ENCODE data around the gene DYNLRB1.

The DYNLRB1 gene

GRCh38 chr20:34534391-34535165, 18.4 kb downstream of the DYNLRB1 start:
- no peak for DNase-seq (ENCODE audit: low read depth)

GRCh38 chr20:34535301-34535840, 19.1 kb downstream of the DYNLRB1 start:
- no peak for DNase-seq (ENCODE audit: low read depth)

GRCh38 chr20:34535857-34536256, 19.6 kb downstream of the DYNLRB1 start:
- no peak for DNase-seq (ENCODE audit: low read depth)

GRCh38 chr20:34536798-34537394, 20.7 kb downstream of the DYNLRB1 start:
- DNase-seq (ENCODE audit: low read depth), result peak; percentile 28

GRCh38 chr20:34537651-34538050, 21.4 kb downstream of the DYNLRB1 start:
- no peak for DNase-seq (ENCODE audit: low read depth)

- peak; percentile 70 for DNase-seq (ENCODE audit: low read depth)
These were observed 22.5 kb downstream of the DYNLRB1 start for GRCh38 chr20:34538671-34539123.

GRCh38 chr20:34539756-34540155, 23.5 kb downstream of the DYNLRB1 start:
- no peak for DNase-seq (ENCODE audit: low read depth)

GRCh38 chr20:34540596-34541263, 24.5 kb downstream of the DYNLRB1 start:
- DNase-seq (ENCODE audit: low read depth), result no peak

GRCh38 chr20:34541264-34541901, 25.2 kb downstream of the DYNLRB1 start:
- DNase-seq (ENCODE audit: low read depth), result no peak

- no peak for DNase-seq (ENCODE audit: low read depth)
These were observed 25.7 kb downstream of the DYNLRB1 start for GRCh38 chr20:34541917-34542316.

- no peak for DNase-seq (ENCODE audit: low read depth)
These were observed 26.2 kb downstream of the DYNLRB1 start for GRCh38 chr20:34542439-34542838.

- DNase-seq (ENCODE audit: low read depth), result no peak
These were observed 27.3 kb downstream of the DYNLRB1 start for GRCh38 chr20:34543463-34544056.

GRCh38 chr20:34544109-34544796, 28.0 kb downstream of the DYNLRB1 start:
- DNase-seq (ENCODE audit: low read depth), result no peak

GRCh38 chr20:34546751-34547181, 30.5 kb downstream of the DYNLRB1 start:
- no peak for DNase-seq (ENCODE audit: low read depth)

GRCh38 chr20:34547844-34548613, 31.8 kb downstream of the DYNLRB1 start:
- no peak for DNase-seq (ENCODE audit: low read depth)

- peak; percentile 22 for DNase-seq (ENCODE audit: low read depth)
These were observed 33.2 kb downstream of the DYNLRB1 start for GRCh38 chr20:34549291-34549928.

GRCh38 chr20:34549929-34550305, 33.7 kb downstream of the DYNLRB1 start:
- DNase-seq (ENCODE audit: low read depth), result no peak

- no peak for DNase-seq (ENCODE audit: low read depth)
These were observed 36.3 kb downstream of the DYNLRB1 start for GRCh38 chr20:34552569-34552968.

GRCh38 chr20:34553366-34553867, 37.2 kb downstream of the DYNLRB1 start:
- no peak for DNase-seq (ENCODE audit: low read depth)

GRCh38 chr20:34557936-34558319, 41.7 kb downstream of the DYNLRB1 start:
- DNase-seq (ENCODE audit: low read depth), result no peak

Measured in iris pigment epithelial cell (primary cell).